HepG2 (cell line): ENCODE measurements around the gene SYNM. TPM values are rescaled to one million over a fixed set of nuclear protein-coding genes. Genes with fewer than 3 reads are reported as not detected.

ENCODE experiments used
- ATAC-seq: fragments of 200-7000 bp; cut with Tn5 transposase; 3 replicates; pipeline ENCODE4 v1.9.1; 2020; ENCODE audit warnings: mild to moderate bottlenecking, moderate library complexity
- BruUV-seq: library from RNA; stranded (reverse); fragments of 400-500 nt; replicated peaks from 2 replicates; lab custom pipeline; 2021; lab: Mats Ljungman, UMichigan
- CTCF ChIA-PET: fragments of 300-600 bp; formaldehyde crosslinking; extraction: SDS; loops from one replicate; lab custom pipeline; 2021; ENCODE audit warnings: low total read pairs, inconsistent platforms, low intra/inter-chr PET ratio; lab: Yijun Ruan, JAX
- POLR2A ChIA-PET: fragments of 350-600 bp; sonication (Branson Sonifier 250); formaldehyde crosslinking; loops from one replicate; lab custom pipeline; 2020; ENCODE audit warnings: antibody characterized with exemption, inconsistent platforms; lab: Yijun Ruan, JAX
- DNase-seq: peaks from one replicate; pipeline ENCODE4 v3.0.0-alpha.2; 2015; ENCODE audit warnings: low spot score
- FAIRE-seq: peaks from 3 replicates; lab custom pipeline; 2011; peaks lifted over from hg19 to GRCh38; lab: Jason Lieb, UNC
- H2AFZ ChIP-seq: one replicate; pipeline ENCODE4 v1.6.1; 2011; ENCODE audit warnings: low read length, inconsistent platforms
- H3K27ac ChIP-seq: fragments of 300-600 bp; 3 replicates; pipeline ENCODE4 v1.8.0; 2011; ENCODE audit warnings: mixed run types, mild to moderate bottlenecking, mixed read lengths, low read length, inconsistent platforms; ENCODE audit not compliant: insufficient read depth; ENCODE audit errors: extremely low read length
- H3K27me3 ChIP-seq, 2 experiments: fragments of 200-600 bp in 1 of 2; 2 replicates in 1 of 2; 3 replicates in 1 of 2; pipeline versions ENCODE4 v1.6.0 to v1.8.0; 2011; ENCODE audit warnings: low read length in 2 of 2, mild to moderate bottlenecking in 2 of 2, moderate library complexity in 2 of 2, inconsistent platforms in 1 of 2; ENCODE audit not compliant: insufficient read depth in 2 of 2, control insufficient read depth in 1 of 2
- H3K36me3 ChIP-seq, 2 experiments: fragments of 200-600 bp in 1 of 2; replicated peaks in 1 of 2; 2 replicates in 1 of 2; 3 replicates in 1 of 2; pipeline versions ENCODE4 v1.5.1 to v1.8.0; 2011; ENCODE audit warnings: low read length in 2 of 2, inconsistent platforms in 1 of 2; ENCODE audit not compliant: insufficient read depth in 2 of 2, control insufficient read depth in 1 of 2
- H3K4me1 ChIP-seq: 2 replicates; pipeline ENCODE4 v1.5.1; 2012; ENCODE audit warnings: low read length, inconsistent platforms; ENCODE audit not compliant: insufficient read depth
- H3K4me2 ChIP-seq: 2 replicates; pipeline ENCODE4 v1.6.0; 2011; ENCODE audit warnings: low read depth, low read length, inconsistent platforms
- H3K4me3 ChIP-seq, 3 experiments: fragments of 200-600 bp in 1 of 3; sonication (generic), shearing (Covaris generic) in 1 of 3; replicated peaks in 1 of 3; 2 replicates each; pipeline ENCODE4 v1.5.1; 2011 to 2016; ENCODE audit warnings: low read length in 3 of 3, inconsistent platforms in 2 of 3, low read depth in 2 of 3, mild to moderate bottlenecking in 2 of 3, control low read depth in 1 of 3, mixed read lengths in 1 of 3; ENCODE audit not compliant: insufficient read depth in 1 of 3
- H3K79me2 ChIP-seq: one replicate; pipeline ENCODE4 v1.6.1; 2011; ENCODE audit warnings: low read length, inconsistent platforms; ENCODE audit not compliant: insufficient read depth
- H3K9ac ChIP-seq: 2 replicates; pipeline ENCODE4 v1.6.0; 2011; ENCODE audit warnings: mild to moderate bottlenecking, low read depth, low read length, inconsistent platforms; ENCODE audit not compliant: insufficient read depth
- H3K9me3 ChIP-seq: 2 replicates; pipeline ENCODE4 v1.5.1; 2012; ENCODE audit warnings: mild to moderate bottlenecking, low read length
- H4K20me1 ChIP-seq: 2 replicates; pipeline ENCODE4 v1.6.0; 2011; ENCODE audit warnings: inconsistent platforms, mild to moderate bottlenecking, low read length, moderate library complexity; ENCODE audit not compliant: insufficient read depth
- FOXC1 ChIP-seq: sonication (generic); formaldehyde crosslinking; IDR thresholded peaks from 2 replicates; pipeline ENCODE4 v1.8.0; 2022; ENCODE audit warnings: mild to moderate bottlenecking, missing genetic modification reagents, borderline replicate concordance
- HNF4G ChIP-seq, 2 experiments: sonication (generic) in 1 of 2; formaldehyde crosslinking in 1 of 2; IDR thresholded peaks; 2 replicates each; pipeline versions ENCODE4 v1.4.0 to v1.6.1; 2011 to 2020; ENCODE audit warnings: borderline replicate concordance in 2 of 2, low read depth in 2 of 2, mild to moderate bottlenecking in 2 of 2, low read length in 1 of 2, missing genetic modification reagents in 1 of 2, moderate library complexity in 1 of 2
- KDM5B ChIP-seq: sonication (generic); formaldehyde crosslinking; IDR thresholded peaks from 2 replicates; pipeline ENCODE4 v1.4.0; 2020; ENCODE audit warnings: missing genetic modification reagents, mild to moderate bottlenecking, borderline replicate concordance
- MTA3 ChIP-seq: sonication (generic); formaldehyde crosslinking; IDR thresholded peaks from 2 replicates; pipeline ENCODE4 v1.4.0; 2020; ENCODE audit warnings: missing genetic modification reagents
- SKI ChIP-seq: fragments of 450-650 bp; IDR thresholded peaks from one replicate; pipeline ENCODE4 v1.6.1; 2018; ENCODE audit warnings: mild to moderate bottlenecking; ENCODE audit not compliant: partially characterized antibody
- TRIM24 ChIP-seq: sonication (generic); formaldehyde crosslinking; IDR thresholded peaks from 2 replicates; pipeline ENCODE4 v1.8.0; 2022; ENCODE audit warnings: mild to moderate bottlenecking, missing genetic modification reagents
- ZMYM3 ChIP-seq: sonication (generic); formaldehyde crosslinking; IDR thresholded peaks from 2 replicates; pipeline ENCODE4 v1.5.1; 2020; ENCODE audit warnings: mild to moderate bottlenecking, missing genetic modification reagents
- ZNF225 ChIP-seq: sonication (generic); formaldehyde crosslinking; IDR thresholded peaks from 2 replicates; pipeline ENCODE4 v1.4.0; 2020; ENCODE audit warnings: mild to moderate bottlenecking, missing genetic modification reagents
- ZNF33A ChIP-seq: sonication (generic); formaldehyde crosslinking; IDR thresholded peaks from 2 replicates; pipeline ENCODE4 v1.5.1; 2020; ENCODE audit warnings: missing genetic modification reagents, mild to moderate bottlenecking, moderate library complexity, borderline replicate concordance
- ZNF75D ChIP-seq: sonication (generic); formaldehyde crosslinking; IDR thresholded peaks from 2 replicates; pipeline ENCODE4 v1.8.1; 2023; ENCODE audit warnings: missing genetic modification reagents, mild to moderate bottlenecking, borderline replicate concordance
- ZNF792 ChIP-seq: IDR thresholded peaks from 2 replicates; pipeline ENCODE4 v1.6.1; 2016
- WGBS: methylation state at CpG from one replicate; pipeline ENCODE4 v1.1.6; 2017; ENCODE audit warnings: low lambda C conversion rate; 5-methylcytosine and 5-hydroxymethylcytosine counted together
- in situ Hi-C: cut with HindIII; loops from 2 replicates; pipeline ENCODE4 v1.10.0; 2017; ENCODE audit warnings: low pct_unique_long_range_greater_than_20kb; ENCODE audit not compliant: extremely low pct_ligation_motif_present
- intact Hi-C: fragments of 100-400 bp; cut with micrococcal nuclease; formaldehyde crosslinking; loops from one replicate; pipeline ENCODE4 v1.10.0; 2022; ENCODE audit not compliant: unreplicated experiment
- polyA plus RNA-seq, 8 experiments: library from polyadenylated mRNA; depleted of rRNA in 3 of 8; stranded (reverse) in 7 of 8; unstranded in 1 of 8; fragments of >200 nt; fragmentation: Illumina TruSeq in 4 of 8; extraction: Trizol in 4 of 8; gene quantifications; 2 replicates each; pipeline versions ENCODE4 v1.2.1 to v1.2.3, GENCODE V29; 2011 to 2016; ENCODE audit warnings: low read depth in 4 of 8, missing spikeins in 1 of 8, mixed read lengths in 1 of 8; ENCODE audit not compliant: insufficient read depth in 1 of 8
- total RNA-seq, 5 experiments: library from RNA; depleted of rRNA; stranded (reverse); fragments of >200 nt; fragmentation: Illumina TruSeq; extraction: Trizol; gene quantifications; 2 replicates each; pipeline ENCODE4 v1.2.3, GENCODE V29; 2016; ENCODE audit warnings: low read depth in 1 of 5
- TF ChIP-seq, protein P1 (sequence below): sonication (generic); formaldehyde crosslinking; IDR thresholded peaks from 2 replicates; pipeline ENCODE4 v1.5.1; 2020; ENCODE audit warnings: missing genetic modification reagents, mild to moderate bottlenecking, borderline replicate concordance

SYNM gene
- total and polyA plus RNA-seq, 2 of the 13 experiments (the other 11 are each of a cell fraction or from before 2014, with no cell fraction given) = 1.1 to 3.7 TPM

DNA sequence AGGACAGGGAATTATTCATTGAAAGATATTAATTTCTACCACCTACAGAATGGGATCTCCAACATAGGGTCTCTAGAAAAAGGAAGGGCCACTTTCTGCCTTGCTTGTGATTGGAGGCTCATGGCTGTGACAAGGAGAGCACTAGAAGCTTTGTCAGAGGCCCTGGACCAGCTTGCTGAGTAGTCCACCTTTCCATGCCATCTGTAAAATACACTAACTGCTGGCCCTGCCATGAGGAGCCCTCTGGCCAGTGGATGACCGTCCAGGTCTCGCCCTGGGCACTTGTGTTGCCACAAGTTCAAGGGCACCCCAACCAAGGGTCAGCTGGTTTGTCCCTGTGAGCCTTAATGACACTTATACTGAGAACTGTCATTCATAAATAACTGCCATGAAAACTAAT is 1.6 kb upstream of the SYNM start:
- DNase-seq (no peak), ATAC-seq (no peak), FAIRE-seq (no peak)
- ChIA-PET POLR2A (no interaction called here), CTCF (interaction anchor here (2.3 kb wide), 1 partner anchor 110 kb away, joined by 24 read pairs; no protein-coding TSS in a partner anchor)
- Histone ChIP-seq H3K9ac (no peak overlapping the region), H3K9me3 (no peaks in the 10 kb centered on the region), H3K27ac (no peak overlapping the region), H3K36me3 (no peaks in the 10 kb centered on the region), H3K4me2 (no peak overlapping the region), H3K4me1 (peaks cover 28% of the 10 kb centered on the region), H4K20me1 (no peaks in the 10 kb centered on the region), H3K27me3 (peaks cover 13 to 34% of the 10 kb centered on the region in 2 experiments), H2AFZ (no peak overlapping the region), H3K4me3 (no peak overlapping the region), H3K79me2 (no peaks in the 10 kb centered on the region)
- no TSS peak for BruUV-seq
- 31% methylated on average over 2 of the region's 2 CpGs for WGBS
- no peak for TF ChIP-seq MTA3 (CRISPR knock-in tag)
- no peak for TF ChIP-seq ZNF33A (CRISPR knock-in tag)
- TF ChIP-seq HNF4G (IDR thresholded peaks at IDR 0.05; ENCODE audit: borderline replicate concordance, low read depth, low read length) = no peak
- TF ChIP-seq HNF4G (CRISPR knock-in tag; IDR thresholded peaks at IDR 0.05; ENCODE audit: borderline replicate concordance, low read depth) = no peak
- no peak for TF ChIP-seq TRIM24 (CRISPR knock-in tag)
- TF ChIP-seq SKI = no peak
- no peak for TF ChIP-seq ZNF75D (CRISPR knock-in tag)
- TF ChIP-seq KDM5B = no peak
- TF ChIP-seq ZNF792 (CRISPR knock-in tag) = no peak
- TF ChIP-seq, protein P1, sequence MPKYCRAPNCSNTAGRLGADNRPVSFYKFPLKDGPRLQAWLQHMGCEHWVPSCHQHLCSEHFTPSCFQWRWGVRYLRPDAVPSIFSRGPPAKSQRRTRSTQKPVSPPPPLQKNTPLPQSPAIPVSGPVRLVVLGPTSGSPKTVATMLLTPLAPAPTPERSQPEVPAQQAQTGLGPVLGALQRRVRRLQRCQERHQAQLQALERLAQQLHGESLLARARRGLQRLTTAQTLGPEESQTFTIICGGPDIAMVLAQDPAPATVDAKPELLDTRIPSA = no peak
- TF ChIP-seq ZNF225 = no peak
- no peak for TF ChIP-seq FOXC1 (CRISPR knock-in tag)
- no peak for TF ChIP-seq ZMYM3 (CRISPR knock-in tag)
- intact Hi-C loops (no loop called here), in situ Hi-C loops (loop anchor here (5.0 kb wide), 1 partner anchor 109 kb away; no protein-coding TSS in a partner anchor)
